HepG2 (cell line): ENCODE results near the gene NAMPT. TPM values are rescaled to one million over a fixed set of nuclear protein-coding genes. Genes with fewer than 3 reads are reported as not detected.
A peak's percentile ranks its signal among the peaks of the same experiment; 100 is the strongest.

Experiments used
- DDIT3 ChIP-seq: sonication (generic); formaldehyde crosslinking; IDR thresholded peaks from 2 replicates; pipeline ENCODE4 v1.4.0; 2020; ENCODE audit warnings: mild to moderate bottlenecking, missing genetic modification reagents
- DPF2 ChIP-seq: sonication (generic); formaldehyde crosslinking; IDR thresholded peaks from 2 replicates; pipeline ENCODE4 v1.4.0; 2020; ENCODE audit warnings: mild to moderate bottlenecking, low read depth, missing genetic modification reagents, borderline replicate concordance
- HOXA9 ChIP-seq: sonication (generic); formaldehyde crosslinking; IDR thresholded peaks from 2 replicates; pipeline ENCODE4 v1.8.1; 2022; ENCODE audit warnings: missing genetic modification reagents, mild to moderate bottlenecking, moderate library complexity, borderline replicate concordance
- NFAT5 ChIP-seq: sonication (generic); formaldehyde crosslinking; IDR thresholded peaks from 2 replicates; pipeline ENCODE4 v1.4.0; 2020; ENCODE audit warnings: missing genetic modification reagents
- ONECUT2 ChIP-seq: sonication (generic); formaldehyde crosslinking; IDR thresholded peaks from 2 replicates; pipeline ENCODE4 v1.4.0; 2020; ENCODE audit warnings: missing genetic modification reagents
- SETDB1 ChIP-seq: sonication (generic); formaldehyde crosslinking; IDR thresholded peaks from 2 replicates; pipeline ENCODE4 v1.5.1; 2020; ENCODE audit warnings: missing genetic modification reagents, mild to moderate bottlenecking, borderline replicate concordance
- SMC3 ChIP-seq: IDR thresholded peaks from 2 replicates; pipeline ENCODE4 v1.6.1; 2011; ENCODE audit warnings: low read length, improper control_type of control experiment
- TFDP2 ChIP-seq: sonication (generic); formaldehyde crosslinking; IDR thresholded peaks from 2 replicates; pipeline ENCODE4 v1.4.0; 2020; ENCODE audit warnings: missing genetic modification reagents
- ZBTB44 ChIP-seq: sonication (generic); formaldehyde crosslinking; IDR thresholded peaks from 2 replicates; pipeline ENCODE4 v1.4.0; 2020; ENCODE audit warnings: missing genetic modification reagents
- ZHX1 ChIP-seq: sonication (generic); formaldehyde crosslinking; IDR thresholded peaks from 2 replicates; pipeline ENCODE4 v1.8.1; 2022; ENCODE audit warnings: low read depth, mild to moderate bottlenecking, missing genetic modification reagents
- ZNF24 ChIP-seq: fragments of 450-650 bp; IDR thresholded peaks from 2 replicates; pipeline ENCODE4 v1.6.1; 2017; ENCODE audit warnings: antibody characterized with exemption, mild to moderate bottlenecking
- ZNF33A ChIP-seq: sonication (generic); formaldehyde crosslinking; IDR thresholded peaks from 2 replicates; pipeline ENCODE4 v1.5.1; 2020; ENCODE audit warnings: missing genetic modification reagents, mild to moderate bottlenecking, moderate library complexity, borderline replicate concordance
- ZNF576 ChIP-seq: sonication (generic); formaldehyde crosslinking; IDR thresholded peaks from 2 replicates; pipeline ENCODE4 v1.4.0; 2020; ENCODE audit warnings: mild to moderate bottlenecking, missing genetic modification reagents
- ZNF670 ChIP-seq: sonication (generic); formaldehyde crosslinking; IDR thresholded peaks from 2 replicates; pipeline ENCODE4 v1.8.0; 2022; ENCODE audit warnings: mild to moderate bottlenecking, missing genetic modification reagents, borderline replicate concordance
- ZNF746 ChIP-seq: sonication (generic); formaldehyde crosslinking; IDR thresholded peaks from 2 replicates; pipeline ENCODE4 v1.8.0; 2022; ENCODE audit warnings: mild to moderate bottlenecking, missing genetic modification reagents
- polyA plus RNA-seq, 8 experiments: library from polyadenylated mRNA; depleted of rRNA in 3 of 8; stranded (reverse) in 7 of 8; unstranded in 1 of 8; fragments of >200 nt; fragmentation: Illumina TruSeq in 4 of 8; extraction: Trizol in 4 of 8; gene quantifications; 2 replicates each; pipeline versions ENCODE4 v1.2.1 to v1.2.3, GENCODE V29; 2011 to 2016; ENCODE audit warnings: low read depth in 4 of 8, missing spikeins in 1 of 8, mixed read lengths in 1 of 8; ENCODE audit not compliant: insufficient read depth in 1 of 8
- total RNA-seq, 5 experiments: library from RNA; depleted of rRNA; stranded (reverse); fragments of >200 nt; fragmentation: Illumina TruSeq; extraction: Trizol; gene quantifications; 2 replicates each; pipeline ENCODE4 v1.2.3, GENCODE V29; 2016; ENCODE audit warnings: low read depth in 1 of 5

Gene NAMPT
- total and polyA plus RNA-seq, 2 of the 13 experiments (the other 11 are each of a cell fraction or from before 2014, with no cell fraction given) = 15.8 to 67.7 TPM

GRCh38 chr7:106285051-106285854 is 470 bp upstream of the NAMPT start (continued):
- no peak for TF ChIP-seq ZHX1 (CRISPR knock-in tag)
- TF ChIP-seq ZNF33A = no peak
- no peak; the same call in 1 of the 2 replicates for TF ChIP-seq ZNF746 (CRISPR knock-in tag)
- TF ChIP-seq SETDB1 (CRISPR knock-in tag) = no peak
- no peak for TF ChIP-seq ONECUT2
- no peak for TF ChIP-seq HOXA9 (CRISPR knock-in tag)
- peak; percentile 92; the same call in 1 of the 2 replicates for TF ChIP-seq ZNF670 (CRISPR knock-in tag)
- no peak for TF ChIP-seq SMC3
- no peak for TF ChIP-seq DDIT3 (CRISPR knock-in tag)
- TF ChIP-seq TFDP2 (CRISPR knock-in tag) = peak; percentile 74
- no peak for TF ChIP-seq DPF2 (CRISPR knock-in tag)
- no peak for TF ChIP-seq NFAT5 (CRISPR knock-in tag)
- no peak for TF ChIP-seq ZNF576 (CRISPR knock-in tag)
- TF ChIP-seq ZNF24 = no peak
- no peak for TF ChIP-seq ZBTB44 (CRISPR knock-in tag)
